SK-N-SH (cell line): Measurements from ENCODE around the gene COL17A1. TPM values are rescaled to one million over a fixed set of nuclear protein-coding genes. Genes with fewer than 3 reads are reported as not detected.

Experiments
- CTCF ChIA-PET: fragments of 300-600, 350-600 bp; formaldehyde crosslinking; extraction: SDS; loops from one replicate; lab custom pipeline; 2021; lab: Yijun Ruan, JAX
- POLR2A ChIA-PET: fragments of 350-600 bp; sonication (Branson Sonifier 250); formaldehyde crosslinking; extraction: SDS; loops from one replicate; lab custom pipeline; 2020; ENCODE audit warnings: antibody characterized with exemption, inconsistent platforms; lab: Yijun Ruan, JAX
- DNase-seq: peaks from one replicate; pipeline ENCODE4 v3.0.0; 2012
- H2AFZ ChIP-seq: fragments of 200-600 bp; sonication (generic); 2 replicates; pipeline ENCODE4 v1.8.1; 2016; ENCODE audit warnings: antibody characterized with exemption, mild to moderate bottlenecking, low read depth
- H3F3A ChIP-seq: fragments of 200-600 bp; sonication (generic); replicated peaks from 2 replicates; pipeline ENCODE3; 2016; ENCODE audit warnings: antibody characterized with exemption, mild to moderate bottlenecking; ENCODE audit not compliant: insufficient read depth
- H3K27ac ChIP-seq, 2 experiments: fragments of 200-500 bp in 1 of 2; fragments of 200-600 bp in 1 of 2; sonication (Bioruptor generic) in 1 of 2; sonication (generic), shearing (Covaris generic) in 1 of 2; 2 replicates each; pipeline versions ENCODE4 v1.5.1 to v1.6.1; 2014 to 2016; ENCODE audit warnings: low read depth in 2 of 2, inconsistent platforms in 1 of 2, low read length in 1 of 2, mild to moderate bottlenecking in 1 of 2, mixed read lengths in 1 of 2
- H3K27me3 ChIP-seq: fragments of 200-600 bp; sonication (generic), shearing (Covaris generic); 2 replicates; pipeline ENCODE4 v1.6.1; 2016; ENCODE audit warnings: mixed run types; ENCODE audit not compliant: insufficient read depth
- H3K36me3 ChIP-seq, 2 experiments: fragments of 200-500 bp in 1 of 2; fragments of 200-600 bp in 1 of 2; sonication (Bioruptor generic) in 1 of 2; sonication (generic) in 1 of 2; replicated peaks in 1 of 2; 2 replicates each; pipeline versions ENCODE3 to v1.5.1; 2014 to 2016; ENCODE audit warnings: low read length in 1 of 2, mild to moderate bottlenecking in 1 of 2; ENCODE audit not compliant: insufficient read depth in 2 of 2, control insufficient read depth in 1 of 2
- H3K4me1 ChIP-seq, 2 experiments: fragments of 200-500 bp in 1 of 2; fragments of 200-600 bp in 1 of 2; sonication (Bioruptor generic) in 1 of 2; sonication (generic), shearing (Covaris generic) in 1 of 2; 2 replicates each; pipeline versions ENCODE4 v1.5.1 to v1.6.1; 2014 to 2016; ENCODE audit warnings: low read depth in 1 of 2, low read length in 1 of 2, mixed run types in 1 of 2; ENCODE audit not compliant: insufficient read depth in 2 of 2, control insufficient read depth in 1 of 2
- H3K4me2 ChIP-seq: fragments of 200-600 bp; sonication (generic), shearing (Covaris generic); 2 replicates; pipeline ENCODE4 v1.6.1; 2017; ENCODE audit warnings: mixed run types
- H3K4me3 ChIP-seq, 2 experiments: fragments of 200-500 bp in 1 of 2; fragments of 200-600 bp in 1 of 2; sonication (Bioruptor generic) in 1 of 2; sonication (generic), shearing (Covaris generic) in 1 of 2; 2 replicates each; pipeline versions ENCODE4 v1.5.1 to v1.8.1; 2014 to 2016; ENCODE audit warnings: low read depth in 2 of 2, inconsistent platforms in 1 of 2, low read length in 1 of 2, mild to moderate bottlenecking in 1 of 2, mixed read lengths in 1 of 2, moderate library complexity in 1 of 2
- H3K79me2 ChIP-seq: fragments of 200-600 bp; sonication (generic); 2 replicates; pipeline ENCODE4 v1.8.1; 2017; ENCODE audit warnings: mild to moderate bottlenecking; ENCODE audit not compliant: insufficient read depth
- H3K9ac ChIP-seq: fragments of 200-600 bp; sonication (generic); 2 replicates; pipeline ENCODE4 v1.6.1; 2017; ENCODE audit warnings: mixed run types
- H3K9me2 ChIP-seq: fragments of 200-600 bp; sonication (generic); 2 replicates; pipeline ENCODE4 v1.6.1; 2017; ENCODE audit warnings: mixed run types
- H3K9me3 ChIP-seq: fragments of 200-600 bp; sonication (generic); 2 replicates; pipeline ENCODE4 v1.6.1; 2017; ENCODE audit warnings: mixed run types, mild to moderate bottlenecking, moderate library complexity
- H4K20me1 ChIP-seq: fragments of 200-600 bp; sonication (generic); 2 replicates; pipeline ENCODE4 v1.6.1; 2017; ENCODE audit warnings: mild to moderate bottlenecking, mixed run types; ENCODE audit not compliant: insufficient read depth
- CHD2 ChIP-seq: fragments of 150-350 bp; IDR thresholded peaks from 2 replicates; pipeline ENCODE4 v1.6.1; 2018; ENCODE audit warnings: low read length; ENCODE audit not compliant: partially characterized antibody
- ELF1 ChIP-seq: IDR thresholded peaks from 2 replicates; pipeline ENCODE4 v1.4.0; 2012
- EZH2phosphoT487 ChIP-seq: fragments of 200-600 bp; sonication (generic); IDR thresholded peaks from 2 replicates; pipeline ENCODE4 v1.6.1; 2017; ENCODE audit warnings: low read depth, mixed run types, mild to moderate bottlenecking, antibody characterized with exemption, moderate library complexity, borderline replicate concordance
- FOSL2 ChIP-seq: IDR thresholded peaks from 2 replicates; pipeline ENCODE4 v1.4.0; 2012; ENCODE audit warnings: low read depth, mild to moderate bottlenecking, moderate library complexity, borderline replicate concordance
- FOXM1 ChIP-seq: IDR thresholded peaks from 2 replicates; pipeline ENCODE4 v1.4.0; 2012; ENCODE audit warnings: low read depth, mild to moderate bottlenecking
- GABPA ChIP-seq: IDR thresholded peaks from 2 replicates; pipeline ENCODE4 v1.4.0; 2012; ENCODE audit warnings: low read depth, mild to moderate bottlenecking
- GATA2 ChIP-seq: sonication (generic); formaldehyde crosslinking; IDR thresholded peaks from 2 replicates; pipeline ENCODE4 v1.5.0; 2020; ENCODE audit warnings: mild to moderate bottlenecking, missing genetic modification reagents
- MXI1 ChIP-seq: IDR thresholded peaks from 2 replicates; pipeline ENCODE4 v1.6.1; 2012; ENCODE audit warnings: mild to moderate bottlenecking, low read depth, low read length, improper control_type of control experiment
- NFIC ChIP-seq: IDR thresholded peaks from 2 replicates; pipeline ENCODE4 v1.4.0; 2012; ENCODE audit warnings: borderline replicate concordance
- POLR2AphosphoS5 ChIP-seq: IDR thresholded peaks from 2 replicates; pipeline ENCODE4 v1.6.1; 2012; ENCODE audit warnings: low read depth, low read length
- RCOR1 ChIP-seq: fragments of 150-350 bp; IDR thresholded peaks from 2 replicates; pipeline ENCODE4 v1.6.1; 2017; ENCODE audit warnings: antibody characterized with exemption, low read length
- RFX5 ChIP-seq: IDR thresholded peaks from 2 replicates; pipeline ENCODE4 v1.6.1; 2012; ENCODE audit warnings: mild to moderate bottlenecking, improper control_type of control experiment, low read length
- RXRA ChIP-seq: IDR thresholded peaks from 2 replicates; pipeline ENCODE4 v1.4.0; 2012; ENCODE audit warnings: low read depth, mild to moderate bottlenecking, borderline replicate concordance
- SMC3 ChIP-seq: IDR thresholded peaks from 2 replicates; pipeline ENCODE4 v1.6.1; 2012; ENCODE audit warnings: low read depth, low read length, improper control_type of control experiment
- TAF1 ChIP-seq: IDR thresholded peaks from 2 replicates; pipeline ENCODE4 v1.6.1; 2012; ENCODE audit warnings: low read depth, mild to moderate bottlenecking, low read length, moderate library complexity, borderline replicate concordance
- TCF12 ChIP-seq: IDR thresholded peaks from 2 replicates; pipeline ENCODE4 v1.4.0; 2012
- WGBS: methylation state at CpG from one replicate; pipeline ENCODE4 v1.1.6; 2017; ENCODE audit warnings: low lambda C conversion rate; 5-methylcytosine and 5-hydroxymethylcytosine counted together
- polyA plus RNA-seq, 3 experiments: library from polyadenylated mRNA; depleted of rRNA; stranded (reverse); fragments of >200 nt; gene quantifications; 2 replicates each; pipeline ENCODE4 v1.2.3, GENCODE V29; 2012
- TF ChIP-seq, protein P1 (sequence below): fragments of 150-350 bp; IDR thresholded peaks from 2 replicates; pipeline ENCODE4 v1.6.1; 2016; ENCODE audit warnings: mild to moderate bottlenecking, low read depth, low read length
- TF ChIP-seq, protein P2 (sequence below): IDR thresholded peaks from 2 replicates; pipeline ENCODE4 v1.4.0; 2012; ENCODE audit warnings: low read depth
- TF ChIP-seq, protein P3 (sequence below): IDR thresholded peaks from 2 replicates; pipeline ENCODE4 v1.4.0; 2012; ENCODE audit warnings: low read depth, borderline replicate concordance

Gene COL17A1
- polyA plus RNA-seq, 1 of the 3 experiments (the other 2 are of a cell fraction), result 0.12 TPM

DNA sequence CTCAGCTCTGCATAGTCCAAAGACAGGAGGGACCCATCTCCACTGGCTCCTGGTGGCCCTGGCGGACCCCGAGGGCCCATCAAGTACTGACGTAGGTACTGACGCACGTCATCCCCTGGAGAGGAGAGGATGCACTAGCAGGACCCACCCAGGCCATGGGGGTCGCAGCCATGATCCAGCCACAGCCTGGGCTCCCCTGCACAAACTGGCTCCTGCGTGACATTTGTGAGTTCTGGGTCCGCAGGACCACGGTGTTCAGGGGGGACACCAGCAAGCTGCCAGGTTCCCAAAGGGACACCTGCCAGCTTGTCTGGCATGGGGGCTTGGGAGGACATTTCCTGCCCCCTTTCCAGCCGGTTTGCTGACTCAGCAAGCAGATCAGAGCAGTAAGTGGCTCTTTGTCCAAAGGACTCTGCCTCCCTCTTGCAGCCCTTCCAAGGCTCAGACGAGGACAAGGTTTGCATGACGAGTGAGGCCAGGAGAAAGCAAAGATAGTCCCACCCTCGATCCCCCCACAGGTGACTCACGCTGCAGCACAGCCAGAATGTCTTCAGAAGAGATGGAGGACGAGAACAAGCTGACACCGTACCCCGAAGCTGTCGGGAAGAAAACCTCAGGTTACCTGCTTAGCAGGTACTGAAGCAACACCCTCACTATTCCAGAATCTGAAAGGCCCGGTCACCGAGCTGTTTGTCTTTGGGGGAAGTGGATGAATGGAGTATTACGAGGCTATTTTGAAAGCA is 49.0 kb downstream of the COL17A1 start:
- no peak overlapping the region for H3K4me3 ChIP-seq
- H3K79me2 ChIP-seq, result no peaks in the 10 kb centered on the region
- no peak overlapping the region for H3K9ac ChIP-seq
- no peak overlapping the region for H3K4me2 ChIP-seq
- POLR2A ChIA-PET, result no interaction called here
- 79% methylated on average over 17 of the region's 21 CpGs for WGBS
- H2AFZ ChIP-seq, result no peak overlapping the region
- no peak for TF ChIP-seq SMC3
- TF ChIP-seq RCOR1, result no peak
- TF ChIP-seq, protein P1, sequence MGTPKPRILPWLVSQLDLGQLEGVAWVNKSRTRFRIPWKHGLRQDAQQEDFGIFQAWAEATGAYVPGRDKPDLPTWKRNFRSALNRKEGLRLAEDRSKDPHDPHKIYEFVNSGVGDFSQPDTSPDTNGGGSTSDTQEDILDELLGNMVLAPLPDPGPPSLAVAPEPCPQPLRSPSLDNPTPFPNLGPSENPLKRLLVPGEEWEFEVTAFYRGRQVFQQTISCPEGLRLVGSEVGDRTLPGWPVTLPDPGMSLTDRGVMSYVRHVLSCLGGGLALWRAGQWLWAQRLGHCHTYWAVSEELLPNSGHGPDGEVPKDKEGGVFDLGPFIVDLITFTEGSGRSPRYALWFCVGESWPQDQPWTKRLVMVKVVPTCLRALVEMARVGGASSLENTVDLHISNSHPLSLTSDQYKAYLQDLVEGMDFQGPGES, result no peak
- TF ChIP-seq CHD2, result no peak
- no peak for TF ChIP-seq TAF1
- TF ChIP-seq, protein P2, sequence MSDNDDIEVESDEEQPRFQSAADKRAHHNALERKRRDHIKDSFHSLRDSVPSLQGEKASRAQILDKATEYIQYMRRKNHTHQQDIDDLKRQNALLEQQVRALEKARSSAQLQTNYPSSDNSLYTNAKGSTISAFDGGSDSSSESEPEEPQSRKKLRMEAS, result no peak
- TF ChIP-seq GATA2 (CRISPR knock-in tag), result no peak
- TF ChIP-seq FOSL2, result no peak
- no peak for TF ChIP-seq POLR2AphosphoS5
- TF ChIP-seq EZH2phosphoT487, result no peak
- TF ChIP-seq, protein P3, sequence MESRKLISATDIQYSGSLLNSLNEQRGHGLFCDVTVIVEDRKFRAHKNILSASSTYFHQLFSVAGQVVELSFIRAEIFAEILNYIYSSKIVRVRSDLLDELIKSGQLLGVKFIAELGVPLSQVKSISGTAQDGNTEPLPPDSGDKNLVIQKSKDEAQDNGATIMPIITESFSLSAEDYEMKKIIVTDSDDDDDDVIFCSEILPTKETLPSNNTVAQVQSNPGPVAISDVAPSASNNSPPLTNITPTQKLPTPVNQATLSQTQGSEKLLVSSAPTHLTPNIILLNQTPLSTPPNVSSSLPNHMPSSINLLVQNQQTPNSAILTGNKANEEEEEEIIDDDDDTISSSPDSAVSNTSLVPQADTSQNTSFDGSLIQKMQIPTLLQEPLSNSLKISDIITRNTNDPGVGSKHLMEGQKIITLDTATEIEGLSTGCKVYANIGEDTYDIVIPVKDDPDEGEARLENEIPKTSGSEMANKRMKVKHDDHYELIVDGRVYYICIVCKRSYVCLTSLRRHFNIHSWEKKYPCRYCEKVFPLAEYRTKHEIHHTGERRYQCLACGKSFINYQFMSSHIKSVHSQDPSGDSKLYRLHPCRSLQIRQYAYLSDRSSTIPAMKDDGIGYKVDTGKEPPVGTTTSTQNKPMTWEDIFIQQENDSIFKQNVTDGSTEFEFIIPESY, result no peak
- no peak for TF ChIP-seq RFX5
- TF ChIP-seq TCF12, result no peak
- no peak for TF ChIP-seq NFIC
- TF ChIP-seq RXRA, result no peak
- peaks cover 3% of the 10 kb centered on the region for H3F3A ChIP-seq
- DNase-seq, result no peak
- no peaks in the 10 kb centered on the region for H3K9me3 ChIP-seq
- no peaks in the 10 kb centered on the region for H4K20me1 ChIP-seq
- H3K27me3 ChIP-seq, result no peaks in the 10 kb centered on the region
- H3K4me1 ChIP-seq, result no peaks in the 10 kb centered on the region
- H3K27ac ChIP-seq, result no peak overlapping the region
- CTCF ChIA-PET, result no interaction called here
- peaks cover 0 to 6% of the 10 kb centered on the region in 2 experiments for H3K36me3 ChIP-seq
- H3K9me2 ChIP-seq, result no peaks in the 10 kb centered on the region

DNA sequence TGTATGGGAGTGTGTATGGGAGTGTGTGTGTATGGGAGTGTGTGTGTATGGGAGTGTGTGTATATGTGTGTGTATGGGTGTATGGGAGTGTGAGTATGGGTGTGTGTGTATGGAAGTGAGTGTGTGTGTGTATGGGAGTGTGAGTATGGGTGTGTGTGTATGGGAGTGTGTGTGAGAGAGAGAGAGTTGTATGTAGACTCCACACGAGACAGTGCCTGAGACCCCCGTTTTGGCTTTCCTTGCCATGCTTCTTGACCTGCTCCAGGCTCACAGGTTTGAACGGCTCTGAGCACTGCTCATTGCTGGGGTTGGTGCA is 49.7 kb downstream of the COL17A1 start:
- no peaks in the 10 kb centered on the region for H3K9me3 ChIP-seq
- H3K79me2 ChIP-seq, result no peaks in the 10 kb centered on the region
- H3K4me1 ChIP-seq, result no peaks in the 10 kb centered on the region
- whole genome bisulfite sequencing, result 93% methylated on average over 2 of the region's 3 CpGs
- no peak overlapping the region for H2AFZ ChIP-seq
- peaks cover 3% of the 10 kb centered on the region for H3F3A ChIP-seq
- no peak overlapping the region for H3K9ac ChIP-seq
- no peak overlapping the region for H3K27ac ChIP-seq
- H3K36me3 ChIP-seq, result peaks cover 5 to 11% of the 10 kb centered on the region in 2 experiments
- H3K27me3 ChIP-seq, result no peaks in the 10 kb centered on the region
- H4K20me1 ChIP-seq, result no peaks in the 10 kb centered on the region
- no peak overlapping the region for H3K4me2 ChIP-seq
- CTCF ChIA-PET, result no interaction called here
- POLR2A ChIA-PET, result no interaction called here
- no peak for DNase-seq
- H3K4me3 ChIP-seq, result no peak overlapping the region
- H3K9me2 ChIP-seq, result no peaks in the 10 kb centered on the region
- TF ChIP-seq NFIC (no peak), ELF1 (no peak), TAF1 (no peak), GABPA (no peak), POLR2AphosphoS5 (no peak), CHD2 (no peak), GATA2 (CRISPR knock-in tag) (no peak), MXI1 (no peak), FOXM1 (no peak), SMC3 (no peak)
- TF ChIP-seq, protein P3, result no peak
